Heart right ventricle (tissue), 16 donors: Measurements from ENCODE around the gene NUCB1. TPM values are rescaled to one million over a fixed set of nuclear protein-coding genes. Genes with fewer than 3 reads are reported as not detected.

ENCODE experiments used
- ATAC-seq, 8 donors: fragments of 200-7000 bp; cut with Tn5 transposase; one replicate each; pipeline ENCODE4 v1.9.1; 2020; ENCODE audit warnings: mild to moderate bottlenecking in 8 of 8, moderate library complexity in 8 of 8, moderate number of reproducible peaks in 1 of 8
- DNase-seq, 2 donors: peaks; one replicate each; pipeline ENCODE4 v3.0.0-alpha.2; 2020
- H3K27ac ChIP-seq, 10 donors: fragments of 200-600 bp; sonication (generic) in 2 of 10; one replicate each; pipeline versions ENCODE4 v1.5.0 to v1.8.0; 2020 to 2022; ENCODE audit warnings: mild to moderate bottlenecking in 3 of 10
- H3K27me3 ChIP-seq, 7 donors: fragments of 200-600 bp; one replicate each; pipeline ENCODE4 v1.8.0; 2021 to 2022; ENCODE audit warnings: mild to moderate bottlenecking in 2 of 7
- H3K36me3 ChIP-seq, 9 donors: fragments of 200-600 bp; sonication (generic) in 1 of 9; one replicate each; pipeline versions ENCODE4 v1.5.0 to v1.8.0; 2020 to 2022; ENCODE audit warnings: mild to moderate bottlenecking in 2 of 9
- H3K4me1 ChIP-seq, 9 donors: fragments of 200-600 bp; sonication (generic) in 1 of 9; one replicate each; pipeline versions ENCODE4 v1.5.0 to v1.8.0; 2020 to 2022; ENCODE audit warnings: mild to moderate bottlenecking in 4 of 9
- H3K4me3 ChIP-seq, 10 donors: fragments of 200-600 bp; sonication (generic) in 2 of 10; one replicate each; pipeline versions ENCODE4 v1.5.0 to v1.8.0; 2020 to 2022; ENCODE audit warnings: mild to moderate bottlenecking in 7 of 10, moderate library complexity in 2 of 10
- H3K9me3 ChIP-seq, 11 donors: fragments of 200-600 bp in 10 of 11; sonication (generic) in 2 of 11; one replicate each; pipeline versions ENCODE4 v1.5.0 to v1.8.0; 2013 to 2022; ENCODE audit warnings: mild to moderate bottlenecking in 2 of 11, control low read depth in 1 of 11, moderate library complexity in 1 of 11
- CTCF ChIP-seq, 9 donors: fragments of 200-600 bp; sonication (generic) in 2 of 9; IDR thresholded peaks; one replicate each; pipeline versions ENCODE4 v1.5.0 to v1.8.0; 2021 to 2022; ENCODE audit warnings: antibody characterized with exemption in 9 of 9, mild to moderate bottlenecking in 5 of 9, moderate library complexity in 1 of 9
- WGBS, 2 donors: extraction: QIAGEN DNeasy Blood & Tissue Kit; methylation state at CpG; one replicate each; pipeline ENCODE4 v1.1.7; 2013; ENCODE audit warnings: inconsistent platforms in 1 of 2; 5-methylcytosine and 5-hydroxymethylcytosine counted together
- intact Hi-C, 10 donors: fragments of 100-400 bp; cut with DNase I; formaldehyde crosslinking; loops; one replicate each; pipeline versions ENCODE4 v1.11.1 to v1.14.2; 2022
- polyA plus RNA-seq, 2 donors: library from polyadenylated mRNA; stranded (reverse); fragments of 200-250 nt; gene quantifications; one replicate each; pipeline ENCODE4 v1.2.3, GENCODE V29; 2013
- total RNA-seq, 10 donors: library from RNA; stranded (reverse); fragmentation: NEBNext Ultra II Directional in 3 of 10; extraction: Animal tissue kit (Norgen Biotek cat#: 25700) in 3 of 10; gene quantifications; one replicate each; pipeline versions ENCODE4 v1.2.1 to v1.2.4, GENCODE V29; 2021 to 2023
- donor health status: Arrhythmogenic right ventricular cardiomyopathy.
- donor health status: ischemic (EF 13 %, LVEDD 7.1; RV severe dilation, severe dysfunction).
- donor health status: healthy with polysubstance abuse.
- donor health status: DM: no; HTN: yes; CAD: no.
- donor health status: DM: no; HTN: no; CAD: no.
- donor health status: ischemic (EF 25% LVEDD 6.9; RV normal size, moderate dysfunction).
- donor health status: ischemic (EF 25% LVEDD 5.7; RV mildly dilated, moderate dysfunction).
- donor health status: healthy.
- donor health status: DM: yes; HTN: yes; CAD: no.
- donor health status: Ischemic cardiomyopathy.
- donor health status: ischemic (EF 35%, LVEDD 5.7; RV mildly dilated, moderate dysfunction).
- donor health status: nonischemic (EF 11% LVEDD 7.7; RV severe dilation, severe dysfunction).
- donor health status: DM: yes; HTN: yes; CAD: no.
- donor health status: PGD.
- donor health status: ischemic (EF 29% LVEDD 5.4; RV normal size, mild dysfunction).
- donor health status: nonischemic (EF 23%, LVEDD 6.1; RV moderate dilation, normal function).

The NUCB1 gene
- total and polyA plus RNA-seq, 12 donors: 170 to 452 (median 304) TPM

DNA sequence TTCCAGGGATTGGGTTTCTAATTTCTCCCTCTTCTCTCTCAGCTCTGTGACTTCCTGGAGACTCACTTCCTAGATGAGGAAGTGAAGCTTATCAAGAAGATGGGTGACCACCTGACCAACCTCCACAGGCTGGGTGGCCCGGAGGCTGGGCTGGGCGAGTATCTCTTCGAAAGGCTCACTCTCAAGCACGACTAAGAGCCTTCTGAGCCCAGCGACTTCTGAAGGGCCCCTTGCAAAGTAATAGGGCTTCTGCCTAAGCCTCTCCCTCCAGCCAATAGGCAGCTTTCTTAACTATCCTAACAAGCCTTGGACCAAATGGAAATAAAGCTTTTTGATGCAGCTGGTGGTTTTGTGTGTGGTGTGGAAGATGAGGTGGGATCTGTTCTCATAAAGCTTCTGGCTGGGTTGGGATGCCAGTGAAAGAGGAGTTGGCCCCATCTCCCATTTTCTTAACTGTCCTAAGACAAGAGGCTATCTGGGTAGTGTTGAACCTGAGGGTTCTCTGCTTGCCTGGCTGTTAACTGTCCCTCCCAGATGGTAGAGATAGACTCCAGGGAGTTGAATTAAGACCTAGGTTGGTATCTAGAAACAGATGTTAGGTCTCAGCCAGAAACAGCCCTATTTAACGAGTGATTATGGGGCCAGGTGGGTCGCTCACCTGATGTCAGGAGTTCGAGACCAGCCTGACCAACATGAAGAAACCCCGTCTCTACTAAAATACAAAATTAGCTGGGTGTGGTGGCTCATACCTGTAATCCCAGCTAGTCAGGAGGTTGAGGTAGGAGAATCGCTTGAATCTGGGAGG lies 66.6 kb downstream of the NUCB1 start:
- no peaks in the 10 kb centered on the region for H3K27me3 ChIP-seq
- H3K4me1 ChIP-seq: peaks cover 15 to 75% (median 63%) of the 10 kb centered on the region in 9 donors
- WGBS, 2 donors: 83 to 89% methylated on average over 10 of the region's 10 CpGs
- TF ChIP-seq CTCF (IDR thresholded peaks at IDR 0.05): no peak
- H3K36me3 ChIP-seq: peaks cover 0 to 60% (median 34%) of the 10 kb centered on the region in 9 donors
- no peak for DNase-seq
- H3K27ac ChIP-seq: peak overlapping the region in 9 of 10 donors; percentile 84 to 96 (median 91)
- no peak for ATAC-seq
- intact Hi-C loops: loop anchor here in 7 of 10 donors (5.0 to 10.0 kb wide), 7 partner anchors 89 to 332 kb away; partner anchors contain the start of genes PPP1R15A (in 4 of the 7), CA11 (in 2 of the 7) and DBP (in 2 of the 7)
- peak overlapping the region; percentile 65 to 100 (median 88) for H3K4me3 ChIP-seq
- H3K9me3 ChIP-seq: no peaks in the 10 kb centered on the region

- peaks cover 15 to 70% (median 56%) of the 10 kb centered on the region in 9 donors for H3K4me1 ChIP-seq
- H3K9me3 ChIP-seq: no peaks in the 10 kb centered on the region
- peak in 1 of 8 donors; percentile 0 for ATAC-seq
- no peak for DNase-seq
- H3K4me3 ChIP-seq: peak overlapping the region in 7 of 10 donors; percentile 68 to 100 (median 89)
- peaks cover 0 to 68% (median 42%) of the 10 kb centered on the region in 9 donors for H3K36me3 ChIP-seq
- intact Hi-C loops: loop anchor here in 7 of 10 donors (5.0 to 10.0 kb wide), 7 partner anchors 90 to 333 kb away; partner anchors contain the start of genes PPP1R15A (in 4 of the 7), CA11 (in 2 of the 7) and DBP (in 2 of the 7)
- peak overlapping the region in 9 of 10 donors; percentile 1 to 96 (median 87) for H3K27ac ChIP-seq
- 79 to 85% methylated on average over 14 of the region's 14 CpGs for WGBS, 2 donors
- no peaks in the 10 kb centered on the region for H3K27me3 ChIP-seq
- no peak for TF ChIP-seq CTCF (IDR thresholded peaks at IDR 0.05)
These were observed 67.5 kb downstream of the NUCB1 start for GRCh38 chr19:48967346-48968178.

GRCh38 chr19:48968179-48968661 lies 68.1 kb downstream of the NUCB1 start:
- Histone ChIP-seq H3K4me3 (no peak overlapping the region), H3K27me3 (no peaks in the 10 kb centered on the region), H3K36me3 (peaks cover 0 to 75% (median 49%) of the 10 kb centered on the region in 9 donors), H3K27ac (peak overlapping the region in 9 of 10 donors; percentile 1 to 96 (median 68)), H3K4me1 (peaks cover 15 to 69% (median 55%) of the 10 kb centered on the region in 9 donors), H3K9me3 (no peaks in the 10 kb centered on the region)
- ATAC-seq (no peak), DNase-seq (no peak)
- WGBS, 2 donors: 59 to 62% methylated on average over 4 of the region's 4 CpGs
- TF ChIP-seq CTCF (IDR thresholded peaks at IDR 0.05): no peak
- intact Hi-C loops: loop anchor here in 7 of 10 donors (5.0 to 10.0 kb wide), 7 partner anchors 91 to 333 kb away; partner anchors contain the start of genes PPP1R15A (in 4 of the 7), CA11 (in 2 of the 7) and DBP (in 2 of the 7)
